KG1 (cell line): ENCODE results near the gene TMEM54.

Source experiments
- DNase-seq: peaks from one replicate; lab custom pipeline; 2025; lab: John Stamatoyannopoulos, UW

Gene TMEM54

GRCh38 chr1:32894019-32894600, 7.1 kb downstream of the TMEM54 start:
- DNase-seq, result no peak

GRCh38 chr1:32893198-32894018, 7.8 kb downstream of the TMEM54 start:
- no peak for DNase-seq

- DNase-seq, result no peak
Observed at GRCh38 chr1:32892368-32893197, 8.6 kb downstream of the TMEM54 start.

- DNase-seq, result no peak
Observed at GRCh38 chr1:32891630-32892029, 9.6 kb downstream of the TMEM54 start.

GRCh38 chr1:32891241-32891570, 10.0 kb downstream of the TMEM54 start:
- DNase-seq, result no peak

GRCh38 chr1:32890516-32891240, 10.5 kb downstream of the TMEM54 start:
- no peak for DNase-seq

GRCh38 chr1:32889731-32890278, 11.4 kb downstream of the TMEM54 start:
- no peak for DNase-seq

- DNase-seq, result no peak
Observed at GRCh38 chr1:32888677-32889420, 12.3 kb downstream of the TMEM54 start.

- no peak for DNase-seq
Observed at GRCh38 chr1:32888134-32888533, 13.1 kb downstream of the TMEM54 start.

- no peak for DNase-seq
Observed at GRCh38 chr1:32887623-32888022, 13.6 kb downstream of the TMEM54 start.

GRCh38 chr1:32886828-32887414, 14.3 kb downstream of the TMEM54 start:
- DNase-seq, result no peak

- no peak for DNase-seq
Observed at GRCh38 chr1:32886004-32886827, 15.0 kb downstream of the TMEM54 start, which contains the start of gene HPCA. Gene HPCA, plus strand, starts transcription at chr1:32886491. Its CDS starts 2,408 bp downstream, at chr1:32888899.

- no peak for DNase-seq
Observed at GRCh38 chr1:32885676-32886003, 15.5 kb downstream of the TMEM54 start.

GRCh38 chr1:32884726-32885125, 16.5 kb downstream of the TMEM54 start:
- no peak for DNase-seq

GRCh38 chr1:32884032-32884372, 17.2 kb downstream of the TMEM54 start:
- no peak for DNase-seq

- DNase-seq, result no peak
Observed at GRCh38 chr1:32883338-32884031, 17.7 kb downstream of the TMEM54 start.

GRCh38 chr1:32881871-32882850, 19.0 kb downstream of the TMEM54 start:
- no peak for DNase-seq

- DNase-seq, result no peak
Observed at GRCh38 chr1:32881291-32881690, 19.9 kb downstream of the TMEM54 start.
